ENCODE results near the gene NMNAT3. TPM values are rescaled to one million over a fixed set of nuclear protein-coding genes. Genes with fewer than 3 reads are reported as not detected.

Gene NMNAT3
- total RNA-seq, 1 experiment from 2014 or later = 1.3 TPM

DNA sequence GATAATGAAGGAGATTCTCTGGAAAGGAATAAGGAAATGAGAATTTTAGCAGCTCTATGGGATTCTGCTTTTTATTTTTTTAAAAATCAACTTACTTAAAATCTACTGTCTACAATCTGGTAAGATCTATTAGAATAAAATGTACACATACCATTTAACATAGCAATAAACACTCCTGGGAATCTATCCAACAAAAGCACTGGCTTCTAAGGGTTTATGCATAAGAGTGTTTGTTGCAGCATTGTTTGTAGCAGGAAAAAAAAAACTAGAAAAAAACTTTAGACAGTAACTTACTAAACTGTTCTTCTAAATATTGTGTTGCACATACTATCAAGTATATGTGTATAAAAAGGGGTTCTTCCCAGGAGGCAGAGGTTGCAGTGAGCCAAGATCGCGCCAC lies 122.5 kb downstream of the NMNAT3 start:
- Mint-ChIP-seq H3K27me3 (ENCODE audit: low read depth) (peaks cover 4% of the 10 kb centered on the region; the same call in 1 of the 2 replicates), H3K27ac (no peak overlapping the region), H3K36me3 (ENCODE audit: insufficient read depth in 1 of 3, low read depth in 3 of 3) (no peaks in the 10 kb centered on the region), H3K4me3 (no peak overlapping the region), H3K9me3 (no peaks in the 10 kb centered on the region), H3K4me1 (peaks cover 10 to 19% of the 10 kb centered on the region in 2 experiments)
- no peak overlapping the region for H2AFZ ChIP-seq (ENCODE audit: low read length)
- H3K23ac ChIP-seq (ENCODE audit: insufficient read length, low read depth, low read length) = no peak overlapping the region
- no peaks in the 10 kb centered on the region for H4K20me1 ChIP-seq (ENCODE audit: control insufficient read depth, insufficient read depth, insufficient read length)
- no peak overlapping the region for H4K91ac ChIP-seq (ENCODE audit: insufficient read length, low read depth, low read length)
- H2BK5ac ChIP-seq (ENCODE audit: insufficient read length, low read length) = no peak overlapping the region
- no peak overlapping the region for H4K8ac ChIP-seq (replicated peaks; ENCODE audit: insufficient read length, low read depth, low read length)
- H2AK5ac ChIP-seq (ENCODE audit: insufficient read length, low read length) = no peak overlapping the region
- no peaks in the 10 kb centered on the region; the same call in 1 of the 2 replicates for H3K4me1 ChIP-seq (ENCODE audit: insufficient read depth, low read length)
- no peak overlapping the region for H4K5ac ChIP-seq (ENCODE audit: insufficient read length, low read depth, low read length)
- H3K4me2 ChIP-seq (ENCODE audit: insufficient read depth, insufficient read length, low read length) = no peak overlapping the region
- H2BK120ac ChIP-seq (ENCODE audit: low read depth, low read length, poor library complexity, severe bottlenecking) = no peak overlapping the region
- no peaks in the 10 kb centered on the region for H3K23me2 ChIP-seq (ENCODE audit: insufficient read length, low read depth, low read length, poor library complexity, severe bottlenecking)
- no peak overlapping the region for H3K27ac ChIP-seq (ENCODE audit: insufficient read length, low read depth, low read length)
- no peak overlapping the region for H2BK12ac ChIP-seq (ENCODE audit: insufficient read length, low read depth, low read length)
- WGBS (ENCODE audit: extremely low coverage, insufficient read length, low lambda C conversion rate) = no CpG with 5 or more reads among the region's 2 CpGs
- no peak overlapping the region for H2BK20ac ChIP-seq (ENCODE audit: low read depth, low read length, poor library complexity, severe bottlenecking)
- TF ChIP-seq, protein P1, sequence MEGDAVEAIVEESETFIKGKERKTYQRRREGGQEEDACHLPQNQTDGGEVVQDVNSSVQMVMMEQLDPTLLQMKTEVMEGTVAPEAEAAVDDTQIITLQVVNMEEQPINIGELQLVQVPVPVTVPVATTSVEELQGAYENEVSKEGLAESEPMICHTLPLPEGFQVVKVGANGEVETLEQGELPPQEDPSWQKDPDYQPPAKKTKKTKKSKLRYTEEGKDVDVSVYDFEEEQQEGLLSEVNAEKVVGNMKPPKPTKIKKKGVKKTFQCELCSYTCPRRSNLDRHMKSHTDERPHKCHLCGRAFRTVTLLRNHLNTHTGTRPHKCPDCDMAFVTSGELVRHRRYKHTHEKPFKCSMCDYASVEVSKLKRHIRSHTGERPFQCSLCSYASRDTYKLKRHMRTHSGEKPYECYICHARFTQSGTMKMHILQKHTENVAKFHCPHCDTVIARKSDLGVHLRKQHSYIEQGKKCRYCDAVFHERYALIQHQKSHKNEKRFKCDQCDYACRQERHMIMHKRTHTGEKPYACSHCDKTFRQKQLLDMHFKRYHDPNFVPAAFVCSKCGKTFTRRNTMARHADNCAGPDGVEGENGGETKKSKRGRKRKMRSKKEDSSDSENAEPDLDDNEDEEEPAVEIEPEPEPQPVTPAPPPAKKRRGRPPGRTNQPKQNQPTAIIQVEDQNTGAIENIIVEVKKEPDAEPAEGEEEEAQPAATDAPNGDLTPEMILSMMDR (conservative IDR thresholded peaks at IDR 0.05) = no peak
- no peaks in the 10 kb centered on the region for H3K9me3 ChIP-seq (ENCODE audit: control insufficient read depth, low read depth, low read length)
- H3K79me1 ChIP-seq (ENCODE audit: insufficient read depth, low read depth, low read length, poor library complexity, severe bottlenecking) = no peaks in the 10 kb centered on the region
- H3K79me2 ChIP-seq (ENCODE audit: insufficient read depth, low read length) = no peaks in the 10 kb centered on the region
- no peak for DNase-seq
- H3K4ac ChIP-seq (ENCODE audit: low read depth, low read length) = no peak overlapping the region
- no peak overlapping the region for H3K18ac ChIP-seq (ENCODE audit: insufficient read length, low read depth, low read length)
- no peaks in the 10 kb centered on the region for H3K27me3 ChIP-seq (ENCODE audit: insufficient read depth, low read length)
- no peak overlapping the region for H2BK15ac ChIP-seq (ENCODE audit: low read depth, low read length)
- no peak overlapping the region for H3K14ac ChIP-seq (ENCODE audit: insufficient read depth, low read length)
- no peak overlapping the region for H3K56ac ChIP-seq (ENCODE audit: insufficient read length, low read depth, low read length)
- no peak overlapping the region for H3T11ph ChIP-seq (ENCODE audit: low read length)
- no peak overlapping the region for H3K9ac ChIP-seq (ENCODE audit: extremely low read depth, insufficient read length, low read length)
